NCI-H510A treated with DMSO at 0.1 percent for 48 hours (cell line): Measurements from ENCODE around the gene SLC17A9.

Experiments
- DNase-seq: peaks from one replicate; lab custom pipeline; 2025; lab: John Stamatoyannopoulos, UW

Gene SLC17A9

DNA sequence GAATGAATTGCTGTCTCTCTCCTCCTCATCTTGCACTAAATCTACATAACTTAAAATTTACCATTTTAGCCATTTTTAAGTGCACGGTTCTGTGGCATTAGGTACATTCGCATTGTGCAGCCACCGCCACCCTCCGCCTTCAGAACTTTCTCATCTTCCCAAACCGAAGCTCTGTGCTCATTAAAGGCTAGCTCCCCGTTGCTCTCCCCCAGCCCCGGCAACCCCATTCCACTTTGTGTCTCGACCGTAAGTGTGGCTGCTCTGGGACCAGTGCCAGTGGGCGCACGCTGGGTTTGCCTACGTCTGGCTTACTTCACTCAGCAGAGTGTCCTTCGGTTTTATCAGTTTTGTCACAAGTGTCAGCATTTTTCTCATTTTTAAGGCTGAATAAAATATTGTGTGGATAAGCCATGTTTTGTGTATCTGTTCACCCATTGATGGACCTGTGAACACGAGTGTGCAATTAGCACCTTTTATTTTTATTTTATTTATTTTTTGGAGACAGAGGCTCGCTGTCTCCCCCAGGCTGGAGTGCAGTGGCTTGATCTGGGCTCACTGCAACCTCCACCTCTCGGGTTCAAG lies 16.8 kb downstream of the SLC17A9 start:
- DNase-seq, result no peak

DNA sequence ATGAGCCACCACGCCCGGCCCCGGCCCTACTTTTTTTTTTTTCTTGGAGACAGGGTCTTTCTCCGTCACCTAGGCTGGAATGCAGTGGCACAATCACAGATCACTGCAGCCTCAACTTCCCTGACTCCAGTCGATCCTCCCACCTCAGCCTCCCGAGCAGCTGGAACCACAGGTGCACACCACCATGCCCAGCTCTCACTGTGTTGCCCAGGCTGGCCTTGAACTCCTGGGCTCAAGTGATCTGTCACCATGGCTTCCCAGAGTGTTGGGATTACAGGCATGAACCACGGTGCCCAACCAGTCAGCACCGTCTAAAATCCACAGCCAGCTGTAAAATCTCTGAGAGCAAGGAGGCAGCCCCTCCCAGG lies 17.4 kb downstream of the SLC17A9 start:
- DNase-seq, result no peak

DNA sequence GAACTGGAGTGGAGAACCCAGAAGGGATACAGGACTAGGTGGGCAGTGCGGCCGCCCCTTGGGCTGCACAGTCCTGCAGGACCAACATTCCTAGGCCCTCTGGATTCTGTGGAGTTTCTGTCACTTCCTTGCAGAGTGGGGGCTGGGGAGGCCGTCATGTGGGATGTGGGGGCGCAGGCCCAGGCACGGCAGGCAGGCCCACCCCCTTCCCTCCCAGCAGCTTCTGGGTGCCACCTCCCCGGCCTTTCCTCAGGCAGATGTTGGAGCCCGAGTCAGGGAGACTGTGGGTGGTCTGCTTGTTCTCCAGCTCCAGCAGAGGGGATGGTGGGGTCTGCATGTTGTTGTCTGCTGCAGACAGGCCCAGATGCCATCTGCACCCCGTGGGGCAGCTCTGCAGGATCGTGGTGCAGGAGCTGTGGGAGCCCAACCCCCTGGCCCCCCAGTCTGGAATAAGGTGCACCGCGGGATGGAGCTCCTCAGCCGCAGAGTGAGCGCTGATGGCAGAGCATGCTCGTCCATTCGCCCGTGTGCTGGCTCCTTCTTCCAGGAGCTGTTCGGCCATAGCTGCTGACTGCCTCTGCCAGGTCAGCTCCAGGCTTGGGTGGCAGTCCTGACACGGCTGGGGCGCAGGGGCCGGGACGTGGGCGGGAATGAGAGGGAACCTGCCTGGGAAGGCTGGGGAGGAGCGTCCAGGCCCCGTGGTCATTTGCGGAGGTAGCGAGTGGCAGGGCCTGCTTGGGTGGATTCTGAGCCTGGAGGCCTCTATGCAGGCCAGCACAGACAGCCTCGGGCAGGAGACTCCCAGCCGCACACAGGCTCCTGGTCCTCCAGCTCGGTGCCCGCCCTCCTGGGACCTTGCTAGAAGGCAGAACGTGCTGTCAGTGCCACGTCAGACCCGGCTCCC lies 18.1 kb downstream of the SLC17A9 start:
- no peak for DNase-seq

DNA sequence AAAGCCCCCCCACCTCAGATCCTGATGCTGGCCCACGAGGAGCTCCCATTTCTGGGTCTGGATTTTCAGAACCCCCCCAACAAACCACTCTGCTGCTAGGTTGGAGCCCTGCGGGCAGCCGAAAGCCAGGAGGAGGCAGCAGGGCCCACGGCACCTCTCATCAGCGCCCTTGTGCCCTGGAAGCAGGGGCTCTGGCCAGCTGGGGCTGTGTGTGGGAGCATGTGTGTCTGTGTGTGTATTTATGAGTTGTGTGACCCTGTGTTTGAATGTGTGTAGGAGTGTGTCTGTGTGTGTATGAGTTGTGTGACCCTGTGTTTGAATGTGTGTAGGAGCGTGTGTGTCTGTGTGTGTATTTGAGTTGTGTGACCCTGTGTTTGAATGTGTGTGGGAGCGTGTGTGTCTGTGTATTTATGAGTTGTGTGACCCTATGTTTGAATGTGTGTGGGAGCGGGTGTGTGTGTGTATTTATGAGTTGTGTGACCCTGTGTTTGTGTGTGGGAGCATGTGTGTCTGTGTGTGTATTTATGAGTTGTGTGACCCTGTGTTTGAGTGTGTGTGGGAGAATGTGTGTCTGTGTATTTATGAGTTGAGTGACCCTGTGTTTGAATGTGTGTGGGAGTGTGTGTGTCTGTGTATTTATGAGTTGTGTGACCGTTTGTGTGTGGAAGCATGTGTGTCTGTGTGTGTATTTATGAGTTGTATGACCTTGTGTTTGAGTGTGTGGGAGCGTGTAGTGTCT lies 18.9 kb downstream of the SLC17A9 start:
- no peak for DNase-seq

DNA sequence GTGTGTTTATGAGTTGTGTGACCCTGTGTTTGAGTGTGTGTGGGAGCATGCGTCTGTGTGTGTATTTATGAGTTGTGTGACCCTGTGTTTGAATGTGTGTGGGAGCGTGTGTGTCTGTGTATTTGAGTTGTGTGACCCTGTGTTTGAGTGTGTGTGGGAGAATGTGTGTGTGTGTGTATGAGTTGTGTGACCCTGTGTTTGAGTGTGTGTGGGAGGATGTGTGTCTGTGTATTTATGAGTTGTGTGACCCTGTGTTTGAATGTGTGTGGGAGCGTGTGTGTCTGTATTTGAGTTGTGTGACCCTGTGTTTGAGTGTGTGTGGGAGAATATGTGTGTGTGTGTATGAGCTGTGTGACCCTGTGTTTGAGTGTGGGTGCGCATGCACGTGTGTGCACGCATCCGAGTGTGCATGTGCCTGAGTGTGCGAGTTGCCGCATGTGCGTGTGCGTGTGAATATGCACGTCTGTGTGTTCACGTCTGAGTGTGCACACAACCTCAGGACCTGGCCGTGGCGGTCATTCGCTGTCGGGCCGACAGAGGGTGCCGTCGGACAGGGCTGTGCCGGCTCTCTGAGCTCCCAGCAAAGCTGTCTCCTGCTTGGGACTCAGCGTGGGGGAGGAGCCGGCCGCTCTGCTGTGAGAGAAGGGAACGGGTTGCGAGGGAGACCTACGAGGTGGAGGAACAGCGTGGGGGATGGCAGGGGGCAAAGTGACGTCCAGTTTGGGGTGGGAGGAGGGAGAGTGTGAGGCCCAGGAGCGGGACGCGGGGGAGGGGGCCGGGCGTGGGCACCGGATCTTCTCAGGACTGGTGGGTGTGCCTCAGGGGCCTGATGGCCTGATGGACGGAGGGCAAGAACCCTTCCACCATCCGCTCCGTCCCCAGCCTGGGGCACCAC lies 19.7 kb downstream of the SLC17A9 start:
- DNase-seq, result peak; percentile 48

DNA sequence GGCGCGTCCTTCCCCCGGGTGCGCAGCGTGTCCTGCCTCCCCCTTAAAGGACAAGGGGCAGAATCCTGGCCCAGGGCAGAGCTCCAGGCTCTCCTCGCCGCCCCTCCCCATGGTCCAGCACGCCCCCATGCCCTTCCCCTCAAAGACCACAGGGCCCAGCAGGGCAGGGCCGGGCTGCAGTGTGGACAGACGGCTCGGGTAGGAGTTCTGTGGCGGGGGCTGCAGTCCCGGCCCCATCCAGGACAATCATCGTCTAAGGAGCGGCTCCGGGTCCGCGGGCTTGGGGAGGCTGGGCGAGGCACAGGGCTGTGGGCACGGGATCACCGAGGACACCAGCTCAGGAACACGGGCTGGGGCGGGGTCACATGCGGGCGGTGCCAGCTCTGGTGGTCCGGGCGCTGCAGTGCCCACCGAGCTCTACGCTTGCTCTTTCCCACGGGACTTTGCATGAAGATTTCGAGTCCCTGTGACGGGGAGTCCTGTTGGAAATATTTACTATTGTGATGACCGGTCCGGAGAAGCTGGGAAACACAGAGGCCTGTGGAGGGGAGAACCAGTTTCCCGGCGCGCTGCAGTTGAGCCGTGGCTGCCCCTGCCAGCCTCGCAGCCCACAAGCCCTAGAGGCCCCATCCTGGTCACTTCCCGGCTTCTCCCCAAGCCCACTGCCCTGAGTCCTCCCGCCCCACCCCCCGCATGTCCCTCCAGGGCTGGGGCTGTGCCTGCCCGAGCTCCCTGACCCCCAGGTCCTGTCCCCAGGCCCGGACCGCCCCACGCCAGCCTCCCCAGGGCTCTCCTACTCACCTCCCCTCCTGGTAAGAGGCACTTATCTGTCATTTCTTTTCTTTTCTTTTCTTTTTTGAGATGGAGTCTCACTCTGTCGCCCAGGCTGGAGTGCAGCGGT lies 20.6 kb downstream of the SLC17A9 start:
- no peak for DNase-seq

DNA sequence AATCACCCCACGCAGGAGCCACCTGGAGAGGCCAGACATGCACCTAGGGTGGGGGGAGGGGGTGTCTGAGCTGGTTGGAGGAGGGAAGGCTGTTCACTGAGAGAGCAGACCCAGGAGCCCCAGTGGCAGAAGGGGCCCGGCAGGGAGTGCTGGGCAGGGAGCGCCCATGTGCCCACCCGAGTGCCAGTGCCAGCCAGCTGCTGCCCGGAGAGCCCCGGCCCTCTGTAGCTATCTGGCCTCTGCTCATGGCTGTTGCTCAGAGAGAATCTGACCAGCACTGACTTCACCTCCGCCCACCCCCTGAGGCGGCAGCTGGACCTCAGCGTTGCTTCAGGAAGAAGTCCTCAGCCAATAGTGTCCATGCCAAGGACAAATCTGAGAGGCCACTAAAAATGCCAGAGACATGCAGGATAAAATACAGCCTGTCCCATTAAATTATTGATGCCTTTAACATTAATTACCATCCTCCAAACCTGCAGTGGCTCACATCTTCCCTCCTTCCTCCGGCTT lies 22.8 kb downstream of the SLC17A9 start:
- no peak for DNase-seq

DNA sequence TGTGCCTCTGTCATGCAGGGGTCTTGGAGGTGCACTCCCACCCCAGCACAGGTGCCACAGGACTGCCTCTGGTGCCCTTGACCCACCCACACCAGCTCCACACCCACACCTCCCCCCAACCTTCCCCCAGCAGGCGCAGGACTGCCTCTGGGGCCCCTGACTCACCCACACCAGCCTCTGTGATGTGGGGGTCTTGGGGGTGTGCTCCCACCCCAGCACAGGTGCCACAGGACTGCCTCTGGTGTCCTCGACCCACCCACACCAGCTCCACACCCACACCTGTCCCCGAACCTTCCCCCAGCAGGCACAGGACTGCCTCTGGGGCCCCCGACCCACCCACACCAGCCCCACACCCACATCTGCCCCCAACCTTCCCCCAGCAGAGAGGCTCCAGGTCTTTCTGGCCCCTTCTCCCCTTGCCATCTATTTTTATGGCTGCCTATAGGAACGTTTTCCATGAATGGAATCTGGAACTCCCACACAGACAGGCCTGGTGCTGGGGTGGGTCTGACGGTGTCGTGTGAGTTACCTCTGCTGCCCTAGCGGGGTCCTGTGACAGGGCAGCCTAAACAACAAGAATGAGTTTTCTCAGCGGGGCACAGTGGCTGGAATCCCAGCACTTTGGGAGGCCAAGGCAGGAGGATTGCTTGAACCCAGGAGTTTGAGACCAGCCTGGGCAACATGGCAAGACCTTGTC lies 23.5 kb downstream of the SLC17A9 start:
- DNase-seq, result no peak

DNA sequence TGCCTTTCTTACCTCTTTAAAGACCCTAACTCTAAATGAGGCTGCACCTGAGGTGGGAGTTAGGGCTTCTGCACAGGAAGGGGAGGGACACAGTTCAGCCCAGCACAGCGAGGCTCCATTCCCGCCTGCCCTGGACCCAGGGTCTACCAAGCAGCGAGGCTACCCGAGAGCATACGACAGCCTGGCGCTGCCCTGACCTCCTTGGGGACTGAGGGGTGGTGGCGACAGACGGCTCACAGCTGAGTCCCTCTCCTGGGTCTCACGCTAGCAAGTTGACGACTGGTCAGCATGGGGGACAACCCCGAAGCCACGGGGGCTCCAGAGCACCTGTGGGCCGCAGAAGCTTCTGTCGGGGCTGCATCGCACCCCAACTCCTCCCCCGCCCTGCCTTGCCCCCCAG lies 24.4 kb downstream of the SLC17A9 start:
- DNase-seq, result no peak

DNA sequence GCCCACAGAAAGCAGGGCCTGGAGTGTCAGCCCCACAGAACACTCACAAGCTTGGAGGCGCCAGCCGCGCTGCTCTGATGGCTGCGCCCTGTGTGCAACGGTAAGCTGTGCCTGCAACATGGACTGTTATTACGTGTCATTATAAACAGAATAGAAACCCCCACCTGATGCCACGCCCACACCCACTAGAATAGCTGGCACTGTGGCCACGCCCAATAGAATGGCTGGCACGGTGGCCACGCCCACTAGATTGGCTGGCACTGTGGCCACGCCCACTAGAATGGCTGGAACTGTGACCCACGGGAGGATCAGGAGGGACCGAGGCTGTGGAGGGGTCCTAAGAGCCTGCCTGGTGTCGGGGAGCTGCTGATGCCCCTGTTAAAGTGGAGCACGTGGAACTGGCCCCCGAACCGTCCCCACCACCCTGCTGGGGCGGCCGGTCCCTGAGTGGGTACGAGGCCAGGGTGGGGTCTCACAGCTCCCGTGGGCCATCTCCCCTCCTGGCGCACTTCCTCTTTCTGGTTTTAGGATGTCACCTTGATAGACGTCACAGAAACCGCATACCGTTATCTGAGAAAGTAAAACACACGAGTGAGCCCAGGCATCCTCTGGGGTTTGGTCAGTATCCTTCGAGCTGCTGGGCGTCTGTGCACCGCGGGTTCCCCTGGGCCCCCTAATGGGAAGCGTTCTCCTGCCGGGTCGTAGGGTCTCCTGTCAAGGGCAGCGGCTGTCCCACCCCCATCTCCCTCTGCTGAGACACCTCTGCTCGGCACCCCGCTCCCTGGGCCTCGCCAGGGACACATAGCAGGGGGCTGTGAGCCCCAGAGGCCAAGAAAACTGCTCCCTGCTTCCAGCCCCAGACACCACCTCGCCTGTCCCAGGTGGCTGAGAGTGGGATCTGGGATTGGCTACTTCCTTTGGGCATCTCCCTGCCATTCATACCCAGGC lies 25.4 kb downstream of the SLC17A9 start:
- DNase-seq, result no peak

DNA sequence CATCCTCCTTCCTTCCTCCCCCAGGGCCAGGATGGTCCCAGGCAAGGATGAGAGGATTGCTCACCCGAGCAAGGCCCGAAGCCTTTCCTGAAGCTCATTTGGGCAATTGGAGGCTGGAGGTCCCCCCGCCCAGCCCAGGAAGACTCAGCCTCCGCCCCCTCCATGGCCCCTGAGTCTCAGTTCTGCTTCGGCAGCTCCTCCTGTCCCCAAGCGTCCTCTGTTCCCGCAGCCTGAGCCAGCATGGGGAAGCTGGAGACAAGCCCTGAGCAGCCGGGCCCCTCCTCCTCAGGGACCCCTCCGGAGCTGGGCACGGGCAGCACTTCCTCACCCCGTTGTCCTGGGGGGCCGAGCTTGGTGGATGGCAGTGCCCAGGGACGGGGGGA lies 26.0 kb downstream of the SLC17A9 start:
- no peak for DNase-seq

DNA sequence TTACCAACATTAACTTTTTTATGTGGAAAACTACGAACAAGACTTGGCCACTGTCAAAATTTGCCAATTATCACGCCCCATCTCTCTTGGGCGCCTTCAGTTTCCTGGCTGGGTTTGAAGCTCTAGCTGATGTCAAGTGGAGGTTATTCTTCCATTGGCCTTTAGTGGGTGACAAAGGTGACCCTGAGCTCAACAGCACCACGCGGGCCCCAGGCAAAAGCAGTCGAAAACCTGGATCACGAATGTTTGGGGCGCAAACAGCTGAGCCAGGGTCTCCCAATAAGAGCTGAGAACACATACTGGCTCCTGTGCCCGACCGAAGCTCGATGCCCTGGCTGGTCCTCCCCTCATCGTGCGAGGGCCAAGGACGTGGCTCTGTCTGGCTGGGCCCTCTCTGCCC lies 26.8 kb downstream of the SLC17A9 start:
- no peak for DNase-seq

DNA sequence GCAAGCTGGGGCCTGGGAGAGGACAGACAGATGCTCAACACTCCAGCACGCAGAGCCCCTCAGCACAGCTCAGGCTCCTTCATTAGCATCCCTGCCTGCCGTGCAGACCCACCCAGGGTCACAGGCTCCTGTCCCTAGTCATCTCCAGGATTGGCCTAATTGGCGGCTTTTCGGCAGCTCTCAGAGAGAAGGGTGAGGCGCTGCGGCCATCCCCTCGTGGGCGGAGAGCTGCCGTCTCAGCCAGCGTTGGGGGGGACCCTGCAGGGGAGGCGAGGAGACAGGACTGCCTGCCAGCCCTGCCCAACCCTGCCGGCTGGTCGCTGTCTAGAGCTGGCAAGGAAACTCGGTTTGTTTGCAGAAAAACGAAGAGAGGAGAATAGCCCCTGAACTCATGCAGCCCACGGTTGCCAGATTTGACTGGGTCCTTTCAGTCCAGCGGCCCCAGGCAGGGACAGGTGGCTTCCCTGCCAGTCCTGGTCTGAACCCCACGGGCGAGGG lies 27.4 kb downstream of the SLC17A9 start:
- no peak for DNase-seq

DNA sequence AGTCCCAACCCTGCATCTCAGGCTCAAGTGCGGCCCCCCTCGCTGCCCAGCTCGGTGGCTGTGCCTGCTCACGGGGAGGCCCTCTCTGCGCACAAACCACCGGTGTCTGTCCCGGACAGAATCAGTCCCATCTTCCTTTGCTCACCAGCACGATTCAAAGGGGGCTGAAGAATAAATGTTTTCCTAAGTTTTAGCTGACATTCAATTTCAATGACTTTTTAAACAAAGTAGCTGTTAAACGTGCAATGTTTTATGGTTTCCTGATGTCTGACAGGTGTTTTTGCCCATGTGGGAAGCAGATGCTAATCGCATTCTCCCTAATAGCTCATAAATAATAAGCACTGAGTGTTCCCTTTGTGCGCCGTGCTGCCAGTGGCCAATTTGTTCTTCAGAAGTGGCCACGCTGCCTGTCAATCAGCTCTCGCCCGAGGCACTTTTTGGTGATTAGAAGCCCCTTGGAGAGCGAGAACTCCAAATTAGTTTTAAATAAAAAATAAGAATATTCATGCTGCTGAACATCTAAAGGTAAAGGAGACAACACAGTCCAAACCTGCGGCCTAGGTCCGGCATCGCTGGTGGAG lies 28.0 kb downstream of the SLC17A9 start:
- no peak for DNase-seq

DNA sequence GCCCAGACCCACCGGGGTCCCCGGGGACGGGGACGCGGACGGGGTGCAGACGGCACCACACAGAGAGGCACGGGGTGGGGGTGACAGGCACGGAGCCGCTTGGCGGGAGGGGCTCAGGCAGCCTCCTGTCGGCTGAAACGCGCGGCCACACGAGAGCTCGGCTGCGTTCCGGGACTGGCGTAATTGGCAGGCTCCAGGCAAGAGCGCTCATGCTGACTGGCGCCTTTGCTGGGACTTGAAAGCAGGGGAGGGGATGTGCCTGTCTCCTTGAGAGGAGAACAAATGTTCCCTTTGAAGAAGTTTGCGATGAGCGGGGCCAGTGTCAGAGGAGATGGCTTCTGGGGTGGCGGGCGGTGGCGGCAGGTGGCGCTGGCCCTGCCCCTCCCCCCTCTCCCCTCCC lies 28.5 kb downstream of the SLC17A9 start:
- no peak for DNase-seq

DNA sequence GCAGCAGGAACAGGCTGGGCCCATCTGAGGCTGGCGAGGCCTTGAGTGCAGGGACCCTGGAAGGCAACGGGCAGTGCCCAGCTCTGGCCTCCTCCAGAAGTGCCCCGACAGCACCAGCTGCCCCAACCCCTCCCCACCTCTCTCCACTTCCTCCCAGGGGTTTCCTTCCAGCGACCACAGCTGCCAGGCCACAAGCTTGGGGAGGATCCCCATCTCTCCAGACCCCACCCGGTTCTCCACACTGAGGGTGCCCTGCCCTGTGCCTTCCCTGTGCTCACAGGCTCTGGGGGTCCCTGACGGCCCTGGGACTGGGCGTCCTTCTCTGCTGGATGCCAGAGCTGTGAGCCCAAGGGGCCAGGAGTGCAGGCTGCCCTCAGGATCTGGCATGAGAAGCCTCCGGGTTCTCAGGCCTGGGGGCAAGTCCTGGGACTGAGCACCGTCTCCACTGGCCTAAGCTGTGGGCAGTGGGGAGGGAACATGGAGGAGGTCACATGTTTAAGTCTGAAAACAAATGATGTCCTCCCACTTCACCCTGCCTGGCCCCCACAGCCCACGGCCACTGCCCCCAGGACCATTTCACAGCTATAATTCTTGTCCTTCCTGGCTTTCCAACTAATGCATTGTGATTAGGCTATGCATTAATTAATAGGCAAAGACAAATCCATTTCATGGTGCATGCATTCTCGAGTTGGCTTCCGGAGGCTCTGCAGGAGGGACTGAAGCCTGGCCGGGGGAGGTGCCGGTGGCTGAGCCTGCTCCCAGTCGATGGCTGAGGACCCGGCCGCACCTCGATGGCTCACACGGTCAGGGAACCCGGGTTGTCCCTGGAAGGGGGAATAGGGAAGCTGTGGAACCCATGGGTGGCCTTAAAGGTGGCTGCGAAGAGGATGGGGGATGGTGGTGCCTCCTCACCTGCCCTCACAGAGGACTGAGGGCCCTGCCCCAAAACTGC lies 29.9 kb downstream of the SLC17A9 start:
- DNase-seq, result no peak

DNA sequence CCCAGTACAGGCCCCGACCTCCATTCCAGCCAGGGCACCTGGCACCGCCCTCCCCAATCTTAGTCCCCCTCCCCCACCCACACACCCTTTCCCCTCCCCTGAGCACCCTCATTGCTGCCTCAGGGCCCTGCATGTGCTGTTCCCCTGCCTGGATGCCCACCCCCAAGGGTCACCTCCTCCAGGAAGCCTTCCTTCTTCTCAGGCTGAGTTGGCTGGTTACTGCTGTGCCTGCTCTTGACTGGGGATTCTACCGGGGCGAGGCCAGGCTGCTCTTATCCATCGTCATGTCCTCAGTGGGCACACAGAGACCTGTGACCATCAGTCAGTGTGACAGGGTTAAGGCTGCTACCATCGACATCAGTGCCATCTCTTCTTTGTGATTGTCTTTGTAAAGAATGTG lies 30.7 kb downstream of the SLC17A9 start:
- DNase-seq, result no peak
